HepG2 (cell line): ENCODE data around the gene UBR1. TPM values are rescaled to one million over a fixed set of nuclear protein-coding genes. Genes with fewer than 3 reads are reported as not detected.

Source experiments
- CBFB ChIP-seq: sonication (generic); formaldehyde crosslinking; IDR thresholded peaks from 2 replicates; pipeline ENCODE4 v1.4.0; 2020; ENCODE audit warnings: missing genetic modification reagents
- FOXK1 ChIP-seq: sonication (generic); formaldehyde crosslinking; IDR thresholded peaks from 2 replicates; pipeline ENCODE4 v1.4.0; 2020; ENCODE audit warnings: low read depth, missing genetic modification reagents, borderline replicate concordance
- FOXM1 ChIP-seq: sonication (generic); formaldehyde crosslinking; IDR thresholded peaks from 2 replicates; pipeline ENCODE4 v1.5.0; 2020; ENCODE audit warnings: missing genetic modification reagents
- NONO ChIP-seq, 2 experiments: fragments of 450-650 bp in 1 of 2; sonication (generic) in 1 of 2; formaldehyde crosslinking in 1 of 2; IDR thresholded peaks in 1 of 2; conservative IDR thresholded peaks in 1 of 2; 2 replicates each; pipeline versions ENCODE4 v1.6.1 to v1.8.0; 2017 to 2022; ENCODE audit warnings: mild to moderate bottlenecking in 1 of 2, missing genetic modification reagents in 1 of 2, moderate library complexity in 1 of 2
- PATZ1 ChIP-seq: sonication (generic); formaldehyde crosslinking; IDR thresholded peaks from 2 replicates; pipeline ENCODE4 v1.4.0; 2020; ENCODE audit warnings: missing genetic modification reagents
- PHF8 ChIP-seq: sonication (generic); formaldehyde crosslinking; IDR thresholded peaks from 2 replicates; pipeline ENCODE4 v1.5.0; 2020; ENCODE audit warnings: missing genetic modification reagents
- PRDM15 ChIP-seq: sonication (generic); formaldehyde crosslinking; IDR thresholded peaks from 2 replicates; pipeline ENCODE4 v1.4.0; 2020; ENCODE audit warnings: missing genetic modification reagents
- REL ChIP-seq: sonication (generic); formaldehyde crosslinking; conservative IDR thresholded peaks from 2 replicates; pipeline ENCODE4 v1.8.0; 2022; ENCODE audit warnings: mild to moderate bottlenecking, missing genetic modification reagents, moderate library complexity
- RFXANK ChIP-seq: IDR thresholded peaks from 2 replicates; pipeline ENCODE4 v1.6.1; 2016
- TFDP2 ChIP-seq: sonication (generic); formaldehyde crosslinking; IDR thresholded peaks from 2 replicates; pipeline ENCODE4 v1.4.0; 2020; ENCODE audit warnings: missing genetic modification reagents
- YY1 ChIP-seq: IDR thresholded peaks from 2 replicates; pipeline ENCODE4 v1.6.1; 2011; ENCODE audit warnings: low read length, low read depth, moderate library complexity, mild to moderate bottlenecking; ENCODE audit not compliant: insufficient read depth, insufficient replicate concordance
- ZNF546 ChIP-seq: sonication (generic); formaldehyde crosslinking; conservative IDR thresholded peaks from 2 replicates; pipeline ENCODE4 v1.8.1; 2023; ENCODE audit warnings: mild to moderate bottlenecking, missing genetic modification reagents
- ZNF780A ChIP-seq: sonication (generic); formaldehyde crosslinking; IDR thresholded peaks from 2 replicates; pipeline ENCODE4 v1.8.0; 2022; ENCODE audit warnings: mild to moderate bottlenecking, missing genetic modification reagents, moderate library complexity
- polyA plus RNA-seq, 8 experiments: library from polyadenylated mRNA; depleted of rRNA in 3 of 8; stranded (reverse) in 7 of 8; unstranded in 1 of 8; fragments of >200 nt; fragmentation: Illumina TruSeq in 4 of 8; extraction: Trizol in 4 of 8; gene quantifications; 2 replicates each; pipeline versions ENCODE4 v1.2.1 to v1.2.3, GENCODE V29; 2011 to 2016; ENCODE audit warnings: low read depth in 4 of 8, missing spikeins in 1 of 8, mixed read lengths in 1 of 8; ENCODE audit not compliant: insufficient read depth in 1 of 8
- total RNA-seq, 5 experiments: library from RNA; depleted of rRNA; stranded (reverse); fragments of >200 nt; fragmentation: Illumina TruSeq; extraction: Trizol; gene quantifications; 2 replicates each; pipeline ENCODE4 v1.2.3, GENCODE V29; 2016; ENCODE audit warnings: low read depth in 1 of 5
- TF ChIP-seq, protein P1 (sequence below): sonication (generic); formaldehyde crosslinking; IDR thresholded peaks from 2 replicates; pipeline ENCODE4 v1.5.0; 2020; ENCODE audit warnings: mild to moderate bottlenecking, missing genetic modification reagents
- TF ChIP-seq, protein P2 (sequence below): IDR thresholded peaks from 2 replicates; pipeline ENCODE4 v1.6.1; 2012; ENCODE audit warnings: inconsistent platforms
- TF ChIP-seq, protein P3 (sequence below): IDR thresholded peaks from 2 replicates; pipeline ENCODE4 v1.6.1; 2016; ENCODE audit warnings: low read depth

The UBR1 gene
- total and polyA plus RNA-seq, 2 of the 13 experiments (the other 11 are each of a cell fraction or from before 2014, with no cell fraction given), result 6.4 to 18.0 TPM

- TF ChIP-seq PRDM15 (CRISPR knock-in tag), result peak; percentile 33; the same call in 1 of the 2 replicates
- TF ChIP-seq REL, result no peak
- TF ChIP-seq, protein P1, sequence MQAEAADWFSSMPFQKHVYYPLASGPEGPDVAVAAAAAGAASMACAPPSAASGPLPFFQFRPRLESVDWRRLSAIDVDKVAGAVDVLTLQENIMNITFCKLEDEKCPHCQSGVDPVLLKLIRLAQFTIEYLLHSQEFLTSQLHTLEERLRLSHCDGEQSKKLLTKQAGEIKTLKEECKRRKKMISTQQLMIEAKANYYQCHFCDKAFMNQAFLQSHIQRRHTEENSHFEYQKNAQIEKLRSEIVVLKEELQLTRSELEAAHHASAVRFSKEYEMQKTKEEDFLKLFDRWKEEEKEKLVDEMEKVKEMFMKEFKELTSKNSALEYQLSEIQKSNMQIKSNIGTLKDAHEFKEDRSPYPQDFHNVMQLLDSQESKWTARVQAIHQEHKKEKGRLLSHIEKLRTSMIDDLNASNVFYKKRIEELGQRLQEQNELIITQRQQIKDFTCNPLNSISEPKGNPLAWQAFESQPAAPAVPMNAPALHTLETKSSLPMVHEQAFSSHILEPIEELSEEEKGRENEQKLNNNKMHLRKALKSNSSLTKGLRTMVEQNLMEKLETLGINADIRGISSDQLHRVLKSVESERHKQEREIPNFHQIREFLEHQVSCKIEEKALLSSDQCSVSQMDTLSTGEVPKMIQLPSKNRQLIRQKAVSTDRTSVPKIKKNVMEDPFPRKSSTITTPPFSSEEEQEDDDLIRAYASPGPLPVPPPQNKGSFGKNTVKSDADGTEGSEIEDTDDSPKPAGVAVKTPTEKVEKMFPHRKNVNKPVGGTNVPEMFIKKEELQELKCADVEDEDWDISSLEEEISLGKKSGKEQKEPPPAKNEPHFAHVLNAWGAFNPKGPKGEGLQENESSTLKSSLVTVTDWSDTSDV (CRISPR knock-in tag), result 0 out of 2 replicates have a peak, but pooled peaks have one; percentile 17
- peak; percentile 94 for TF ChIP-seq PHF8 (CRISPR knock-in tag)
- no peak; the same call in 1 of the 2 replicates for TF ChIP-seq FOXK1 (CRISPR knock-in tag)
- TF ChIP-seq FOXM1 (CRISPR knock-in tag), result 0 out of 2 replicates have a peak, but pooled peaks have one; percentile 21
- 0 out of 2 replicates have a peak, but pooled peaks have one; percentile 33 for TF ChIP-seq CBFB (CRISPR knock-in tag)
- TF ChIP-seq, protein P2, sequence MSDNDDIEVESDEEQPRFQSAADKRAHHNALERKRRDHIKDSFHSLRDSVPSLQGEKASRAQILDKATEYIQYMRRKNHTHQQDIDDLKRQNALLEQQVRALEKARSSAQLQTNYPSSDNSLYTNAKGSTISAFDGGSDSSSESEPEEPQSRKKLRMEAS, result peak; percentile 78
- peak; percentile 54 for TF ChIP-seq PATZ1 (CRISPR knock-in tag)
- TF ChIP-seq ZNF546 (CRISPR knock-in tag), result 0 out of 2 replicates have a peak, but pooled peaks have one; percentile 65
- no peak for TF ChIP-seq ZNF780A (CRISPR knock-in tag)
- no peak for TF ChIP-seq RFXANK
- TF ChIP-seq NONO (IDR thresholded peaks at IDR 0.05), result no peak
- 0 out of 2 replicates have a peak, but pooled peaks have one; percentile 16 for TF ChIP-seq NONO (CRISPR knock-in tag; conservative IDR thresholded peaks at IDR 0.05)
- TF ChIP-seq, protein P3, sequence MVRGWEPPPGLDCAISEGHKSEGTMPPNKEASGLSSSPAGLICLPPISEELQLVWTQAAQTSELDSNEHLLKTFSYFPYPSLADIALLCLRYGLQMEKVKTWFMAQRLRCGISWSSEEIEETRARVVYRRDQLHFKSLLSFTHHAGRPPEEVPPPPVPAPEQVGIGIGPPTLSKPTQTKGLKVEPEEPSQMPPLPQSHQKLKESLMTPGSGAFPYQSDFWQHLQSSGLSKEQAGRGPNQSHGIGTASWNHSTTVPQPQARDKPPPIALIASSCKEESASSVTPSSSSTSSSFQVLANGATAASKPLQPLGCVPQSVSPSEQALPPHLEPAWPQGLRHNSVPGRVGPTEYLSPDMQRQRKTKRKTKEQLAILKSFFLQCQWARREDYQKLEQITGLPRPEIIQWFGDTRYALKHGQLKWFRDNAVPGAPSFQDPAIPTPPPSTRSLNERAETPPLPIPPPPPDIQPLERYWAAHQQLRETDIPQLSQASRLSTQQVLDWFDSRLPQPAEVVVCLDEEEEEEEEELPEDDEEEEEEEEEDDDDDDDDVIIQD, result 0 out of 2 replicates have a peak, but pooled peaks have one; percentile 7
- TF ChIP-seq TFDP2 (CRISPR knock-in tag), result no peak
- TF ChIP-seq YY1, result peak; percentile 45
Observed at GRCh38 chr15:43133430-43134156, 27.8 kb upstream of the UBR1 start, which contains the start of gene TMEM62 (continued).
